Smooth muscle cell (in vitro differentiated cells): ENCODE results near the gene SAMD10. TPM values are rescaled to one million over a fixed set of nuclear protein-coding genes. Genes with fewer than 3 reads are reported as not detected.

Source experiments
- DNase-seq: peaks from one replicate; lab custom pipeline; 2025; ENCODE audit not compliant: unreplicated experiment; lab: John Stamatoyannopoulos, UW
- H2AFZ ChIP-seq: fragments of 200-600 bp; sonication (generic); 2 replicates; pipeline ENCODE4 v1.6.0; 2016; ENCODE audit warnings: antibody characterized with exemption, low read depth, mild to moderate bottlenecking
- H3F3A ChIP-seq: fragments of 200-600 bp; sonication (generic); 2 replicates; pipeline ENCODE4 v1.6.0; 2017; ENCODE audit warnings: antibody characterized with exemption, low read depth
- H3K27ac ChIP-seq: fragments of 200-600 bp; sonication (generic); 2 replicates; pipeline ENCODE4 v1.5.1; 2016; ENCODE audit warnings: low read depth, mild to moderate bottlenecking
- H3K27me3 ChIP-seq: fragments of 200-600 bp; sonication (generic); 2 replicates; pipeline ENCODE4 v1.6.1; 2016; ENCODE audit warnings: low read depth, mild to moderate bottlenecking
- H3K36me3 ChIP-seq: fragments of 200-600 bp; sonication (generic); 2 replicates; pipeline ENCODE4 v1.5.1; 2016; ENCODE audit warnings: low read depth
- H3K4me1 ChIP-seq: fragments of 200-600 bp; sonication (generic); 2 replicates; pipeline ENCODE4 v1.5.1; 2016; ENCODE audit warnings: low read depth
- H3K4me2 ChIP-seq: fragments of 200-600 bp; sonication (generic); 2 replicates; pipeline ENCODE4 v1.6.0; 2016; ENCODE audit warnings: mild to moderate bottlenecking
- H3K4me3 ChIP-seq: fragments of 200-600 bp; sonication (generic); 2 replicates; pipeline ENCODE4 v1.5.1; 2016; ENCODE audit warnings: mild to moderate bottlenecking
- H3K79me2 ChIP-seq: fragments of 200-600 bp; sonication (generic); 2 replicates; pipeline ENCODE4 v1.6.0; 2016; ENCODE audit warnings: low read depth, mild to moderate bottlenecking
- H3K9ac ChIP-seq: fragments of 200-600 bp; sonication (generic); 2 replicates; pipeline ENCODE4 v1.6.0; 2016; ENCODE audit warnings: low read depth
- H3K9me3 ChIP-seq: fragments of 200-600 bp; sonication (generic); replicated peaks from 2 replicates; pipeline ENCODE4 v1.5.1; 2016; ENCODE audit warnings: low read depth
- H4K20me1 ChIP-seq: fragments of 200-600 bp; sonication (generic); 2 replicates; pipeline ENCODE4 v1.6.0; 2016; ENCODE audit warnings: low read depth
- CTCF ChIP-seq: fragments of 200-600 bp; sonication (generic); IDR thresholded peaks from 2 replicates; pipeline ENCODE4 v1.5.1; 2017; ENCODE audit warnings: borderline replicate concordance, mild to moderate bottlenecking, antibody characterized with exemption; ENCODE audit not compliant: insufficient read depth, poor library complexity, severe bottlenecking
- WGBS: methylation state at CpG from one replicate; pipeline ENCODE4 v1.1.7; 2016; ENCODE audit warnings: low lambda C conversion rate; 5-methylcytosine and 5-hydroxymethylcytosine counted together
- polyA plus RNA-seq: library from polyadenylated mRNA; unstranded; fragments of >200 nt; fragmentation: Nextera tagmentation; extraction: Ambion mirVana; gene quantifications from 2 replicates; pipeline ENCODE4 v1.2.1, GENCODE V29; 2016
- total RNA-seq: library from RNA; depleted of rRNA; stranded (reverse); fragments of >200 nt; gene quantifications from 2 replicates; pipeline ENCODE4 v1.2.3, GENCODE V29; 2014

The SAMD10 gene
- total and polyA plus RNA-seq, 2 experiments from 2014 or later = 0.13 to 1.2 TPM

DNA sequence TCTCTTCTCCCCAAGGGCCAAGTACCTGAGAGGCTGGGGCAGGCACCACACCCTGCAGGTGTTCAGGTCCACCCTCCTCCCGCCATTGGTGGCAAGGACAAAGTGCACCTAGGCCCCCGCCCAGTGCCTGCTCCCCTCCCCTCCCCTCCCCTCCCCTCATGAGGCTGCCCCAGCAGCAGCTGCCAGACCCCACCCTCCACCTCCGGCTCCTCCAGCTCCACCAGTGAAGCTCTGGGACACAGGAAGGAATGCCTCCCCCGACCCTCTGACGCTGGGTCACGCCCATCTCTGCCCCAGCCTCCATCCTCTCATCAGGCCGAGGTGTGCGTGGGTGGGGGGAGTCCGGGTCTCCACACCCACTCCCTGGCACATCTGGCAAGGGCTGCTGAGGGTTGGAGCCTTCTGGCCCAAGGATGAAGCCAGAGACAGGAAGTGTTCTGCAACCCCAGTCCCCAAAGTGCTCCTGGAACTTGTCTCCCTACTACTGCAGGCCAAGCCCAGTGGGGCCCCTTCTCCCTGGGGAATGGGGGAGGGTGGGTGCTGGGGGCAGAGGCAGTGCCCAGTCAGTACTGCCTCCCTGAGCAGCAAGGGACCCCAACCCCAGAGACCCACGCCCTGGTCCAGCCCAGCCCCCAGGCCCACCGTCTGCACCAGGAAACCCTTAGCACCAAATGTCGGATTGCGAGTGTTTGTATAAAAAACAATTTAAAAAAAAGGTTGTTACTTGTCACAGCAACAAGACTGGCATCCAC lies 21.6 kb downstream of the SAMD10 start:
- Histone ChIP-seq H3K4me3 (peak overlapping the region; percentile 99), H4K20me1 (peaks cover 28% of the 10 kb centered on the region), H3K36me3 (no peaks in the 10 kb centered on the region), H3K27me3 (no peaks in the 10 kb centered on the region), H3K4me2 (peak overlapping the region; percentile 100), H3K79me2 (peaks cover 33% of the 10 kb centered on the region), H3K9me3 (no peaks in the 10 kb centered on the region), H3K27ac (peak overlapping the region; percentile 80), H2AFZ (no peak overlapping the region), H3K9ac (no peak overlapping the region), H3K4me1 (peaks cover 10% of the 10 kb centered on the region), H3F3A (no peaks in the 10 kb centered on the region)
- 37% methylated on average over 12 of the region's 13 CpGs for WGBS
- DNase-seq = peak; percentile 13
- TF ChIP-seq CTCF = no peak

DNA sequence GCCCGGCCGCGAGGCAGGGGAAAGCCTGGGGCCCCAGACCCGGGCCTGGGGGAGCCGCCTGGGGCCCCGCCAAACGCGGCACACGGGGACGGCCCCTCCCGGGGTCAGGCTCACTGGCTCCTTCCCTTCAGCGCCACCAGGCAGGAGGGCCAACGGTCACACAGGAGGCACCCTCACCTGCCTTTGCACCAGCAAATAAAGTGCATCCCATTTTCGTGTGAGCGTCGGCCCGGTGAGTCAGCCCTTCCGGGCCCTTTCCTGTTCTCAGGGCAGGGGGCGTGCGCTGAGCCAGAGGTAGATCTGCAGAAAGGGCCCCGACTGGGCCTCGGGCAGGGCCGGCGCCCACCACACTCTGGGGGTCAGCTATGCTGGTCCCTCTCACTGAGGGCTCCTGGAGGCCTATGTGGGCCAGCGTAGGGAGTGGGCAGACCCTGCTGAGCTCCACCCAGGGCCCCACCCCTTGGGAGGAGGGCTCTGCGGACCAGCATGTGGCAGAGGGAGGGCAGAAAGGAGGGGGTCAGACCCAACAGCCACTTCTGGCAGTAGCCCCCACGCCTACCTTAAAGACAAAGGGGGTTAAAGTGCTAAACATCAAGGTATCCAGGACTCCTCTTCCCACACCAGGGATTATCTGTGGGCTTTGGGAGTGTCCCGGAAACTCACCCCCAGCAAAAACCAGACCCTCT lies 22.3 kb downstream of the SAMD10 start:
- Histone ChIP-seq H3K4me1 (peaks cover 10% of the 10 kb centered on the region), H3K27me3 (no peaks in the 10 kb centered on the region), H2AFZ (no peak overlapping the region), H3K9me3 (no peaks in the 10 kb centered on the region), H3K4me2 (peak overlapping the region; percentile 100), H3K9ac (peak overlapping the region; percentile 71), H3K27ac (peak overlapping the region; percentile 80), H3K79me2 (peaks cover 40% of the 10 kb centered on the region), H3K36me3 (no peaks in the 10 kb centered on the region), H4K20me1 (peaks cover 36% of the 10 kb centered on the region), H3K4me3 (peak overlapping the region; percentile 99), H3F3A (no peaks in the 10 kb centered on the region)
- peak; percentile 69 for DNase-seq
- WGBS = 4% methylated on average over 28 of the region's 28 CpGs
- TF ChIP-seq CTCF = no peak

- Histone ChIP-seq H3K4me1 (peaks cover 10% of the 10 kb centered on the region), H3K9ac (peak overlapping the region; percentile 71), H3K27ac (peak overlapping the region; percentile 80), H2AFZ (no peak overlapping the region), H3K36me3 (no peaks in the 10 kb centered on the region), H4K20me1 (peaks cover 41% of the 10 kb centered on the region), H3K4me3 (peak overlapping the region; percentile 99), H3K9me3 (no peaks in the 10 kb centered on the region), H3K27me3 (no peaks in the 10 kb centered on the region), H3K4me2 (peak overlapping the region; percentile 100), H3K79me2 (peaks cover 45% of the 10 kb centered on the region), H3F3A (no peaks in the 10 kb centered on the region)
- no peak for TF ChIP-seq CTCF
- 2% methylated on average over 15 of the region's 15 CpGs for WGBS
- peak; percentile 52 for DNase-seq
Observed at GRCh38 chr20:63956664-63957003, 22.8 kb downstream of the SAMD10 start.
